ENCODE measurements around the gene ATP10A.

ATP10A gene

DNA sequence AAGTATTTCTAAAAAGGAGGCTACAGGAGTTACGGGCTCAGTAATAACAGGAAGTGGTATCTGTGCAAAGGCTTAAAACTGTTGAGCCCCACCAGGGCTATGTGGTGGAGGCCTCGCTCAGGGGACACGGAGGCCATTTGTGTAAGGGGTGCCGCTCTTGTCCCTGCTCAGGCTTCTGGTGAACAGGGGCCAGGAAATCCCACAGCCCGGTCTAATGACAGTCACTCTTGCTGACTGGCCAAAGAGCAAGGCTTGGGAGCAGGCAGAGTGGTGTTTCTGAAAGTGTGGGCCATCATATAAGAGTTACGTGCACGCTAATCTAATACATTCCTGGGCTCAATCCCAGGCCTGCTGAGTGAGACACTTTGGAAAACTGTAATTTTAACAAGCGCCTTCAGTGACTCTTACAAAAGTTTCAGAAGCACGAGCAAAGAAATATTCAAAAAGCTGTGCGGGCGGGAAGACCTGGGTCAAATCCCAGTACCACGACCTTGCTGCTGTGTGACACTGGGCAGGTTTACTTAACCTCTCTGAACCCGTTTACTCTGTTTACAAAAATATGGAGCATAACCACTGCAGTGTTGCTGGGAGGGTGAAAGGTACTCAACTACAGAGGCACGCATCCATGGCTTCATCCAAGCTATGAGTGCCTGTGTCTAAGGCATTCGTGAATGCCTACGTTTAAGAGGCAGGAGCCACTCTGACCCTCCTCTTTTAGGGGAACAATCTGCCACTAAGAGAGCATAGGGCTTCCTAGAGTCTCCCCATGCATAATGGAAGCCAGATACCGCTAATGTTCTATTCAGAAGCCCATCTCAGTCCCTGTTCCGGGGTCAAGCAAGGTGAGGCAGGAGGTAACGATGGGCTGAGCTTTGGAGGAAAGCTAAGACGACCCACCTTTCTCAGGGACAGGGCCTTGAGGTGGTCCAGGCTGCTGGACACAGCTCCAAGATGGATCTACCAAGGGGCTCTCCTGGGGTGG is 2.0 kb downstream of the ATP10A start:
- no CpG with 5 or more reads among the region's 20 CpGs for WGBS, 2 donors (ENCODE audit: extremely low coverage in 2 of 2, insufficient read length in 2 of 2, insufficient replicate concordance in 1 of 2)
- H3K36me3 ChIP-seq (replicated peaks in 1 of 2; ENCODE audit: control insufficient read depth in 2 of 2, insufficient read depth in 2 of 2, low read length in 2 of 2) = no peaks in the 10 kb centered on the region
- no peak overlapping the region for H3K9ac ChIP-seq (ENCODE audit: low read depth, low read length, poor library complexity)
- no peak overlapping the region for H2BK12ac ChIP-seq (ENCODE audit: low read length)
- no peak overlapping the region for H2BK5ac ChIP-seq (ENCODE audit: low read length)
- no peak overlapping the region for H2AK5ac ChIP-seq (ENCODE audit: low read depth, low read length)
- H4K91ac ChIP-seq (ENCODE audit: low read depth, low read length, poor library complexity) = no peak overlapping the region
- no peak overlapping the region for H4K8ac ChIP-seq (ENCODE audit: low read depth, low read length)
- H2AFZ ChIP-seq (ENCODE audit: low read length) = no peak overlapping the region
- H3K27ac ChIP-seq (replicated peaks; ENCODE audit: low read length) = no peak overlapping the region
- H3K18ac ChIP-seq (ENCODE audit: low read length) = no peak overlapping the region
- H3K4ac ChIP-seq (ENCODE audit: low read length) = no peak overlapping the region
- H3K4me2 ChIP-seq (ENCODE audit: insufficient read depth, low read length, poor library complexity, severe bottlenecking) = no peak overlapping the region
- no peak overlapping the region for H3K4me3 ChIP-seq (ENCODE audit: low read length in 2 of 2)
- no peak overlapping the region for H2BK15ac ChIP-seq (ENCODE audit: low read length)
- peaks cover 3 to 47% (median 34%) of the 10 kb centered on the region in 3 experiments for H3K27me3 ChIP-seq (ENCODE audit: control insufficient read depth in 3 of 3, insufficient read depth in 3 of 3, low read depth in 1 of 3, low read length in 3 of 3)
- no peak overlapping the region for H3K14ac ChIP-seq (ENCODE audit: low read length)
- no peak overlapping the region for H2BK120ac ChIP-seq (ENCODE audit: low read depth, low read length)
- no peaks in the 10 kb centered on the region for H3K79me1 ChIP-seq (ENCODE audit: low read depth, low read length)
- no peak overlapping the region for H3K23ac ChIP-seq (ENCODE audit: low read depth, low read length, poor library complexity)
- no peak for DNase-seq (ENCODE audit: low spot score)
- peaks cover 3 to 5% of the 10 kb centered on the region in 2 donors for H3K4me1 ChIP-seq (ENCODE audit: control insufficient read depth in 2 of 2, insufficient read depth in 1 of 2, low read depth in 1 of 2, low read length in 2 of 2)
- H3K9me3 ChIP-seq (replicated peaks in 1 of 2; ENCODE audit: control insufficient read depth in 2 of 2, insufficient read depth in 1 of 2, low read depth in 1 of 2, low read length in 2 of 2) = no peaks in the 10 kb centered on the region

DNA sequence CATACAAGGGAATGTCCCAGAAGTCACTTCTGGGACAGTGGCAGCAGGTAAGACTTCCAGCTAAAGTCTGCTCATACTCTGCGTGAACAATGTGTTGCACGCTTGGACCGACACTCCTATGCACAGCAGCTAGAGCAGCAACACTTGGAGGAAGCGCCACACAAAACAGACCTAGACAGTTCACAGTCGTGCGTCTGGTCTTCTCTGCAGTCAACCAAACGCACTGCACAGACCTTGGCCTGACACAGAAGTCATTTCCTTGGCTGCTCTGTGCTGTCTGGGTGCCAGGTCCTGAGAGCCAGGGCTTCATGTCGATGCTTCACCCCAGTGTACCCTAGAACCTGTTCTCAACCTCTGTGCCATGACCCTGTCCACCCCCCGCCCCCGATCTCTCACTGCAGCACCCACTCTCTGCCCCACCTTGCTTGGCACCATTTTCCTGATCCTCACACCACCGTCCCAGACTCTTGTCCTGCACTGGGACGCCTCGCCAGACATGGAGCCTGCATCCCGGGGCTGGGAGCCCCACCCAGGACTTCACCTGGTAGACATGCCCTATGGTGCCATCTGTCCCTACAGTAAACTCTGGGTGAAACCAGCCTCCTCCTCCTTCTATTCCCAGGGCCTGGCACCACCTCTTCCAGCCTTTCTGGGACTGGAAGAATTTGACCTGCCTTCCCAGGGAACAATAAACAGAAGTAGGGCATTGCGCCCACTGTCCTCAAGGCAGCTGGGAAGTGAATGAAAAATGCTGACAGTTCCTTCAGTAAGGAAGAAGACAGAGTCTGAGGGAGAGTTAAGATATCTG is 3.1 kb downstream of the ATP10A start:
- Histone ChIP-seq H2BK15ac (ENCODE audit: low read length) (no peak overlapping the region), H3K4me3 (ENCODE audit: low read length in 2 of 2) (no peak overlapping the region), H3K4me1 (ENCODE audit: control insufficient read depth in 2 of 2, insufficient read depth in 1 of 2, low read depth in 1 of 2, low read length in 2 of 2) (peaks cover 3 to 5% of the 10 kb centered on the region in 2 donors), H2BK120ac (ENCODE audit: low read depth, low read length) (no peak overlapping the region), H4K8ac (ENCODE audit: low read depth, low read length) (no peak overlapping the region), H2AK5ac (ENCODE audit: low read depth, low read length) (peak overlapping the region; percentile 36), H2AFZ (ENCODE audit: low read length) (no peak overlapping the region), H3K27me3 (ENCODE audit: control insufficient read depth in 3 of 3, insufficient read depth in 3 of 3, low read depth in 1 of 3, low read length in 3 of 3) (peaks cover 3 to 36% (median 34%) of the 10 kb centered on the region in 3 experiments), H3K27ac (replicated peaks; ENCODE audit: low read length) (no peak overlapping the region), H2BK5ac (ENCODE audit: low read length) (no peak overlapping the region), H3K4ac (ENCODE audit: low read length) (no peak overlapping the region), H3K9me3 (replicated peaks in 1 of 2; ENCODE audit: control insufficient read depth in 2 of 2, insufficient read depth in 1 of 2, low read depth in 1 of 2, low read length in 2 of 2) (no peaks in the 10 kb centered on the region), H3K9ac (ENCODE audit: low read depth, low read length, poor library complexity) (no peak overlapping the region), H2BK12ac (ENCODE audit: low read length) (no peak overlapping the region), H3K4me2 (ENCODE audit: insufficient read depth, low read length, poor library complexity, severe bottlenecking) (no peak overlapping the region), H3K14ac (ENCODE audit: low read length) (no peak overlapping the region), H3K79me1 (ENCODE audit: low read depth, low read length) (no peaks in the 10 kb centered on the region), H3K36me3 (replicated peaks in 1 of 2; ENCODE audit: control insufficient read depth in 2 of 2, insufficient read depth in 2 of 2, low read length in 2 of 2) (no peaks in the 10 kb centered on the region), H3K18ac (ENCODE audit: low read length) (no peak overlapping the region), H4K91ac (ENCODE audit: low read depth, low read length, poor library complexity) (no peak overlapping the region), H3K23ac (ENCODE audit: low read depth, low read length, poor library complexity) (peak overlapping the region; percentile 3)
- no CpG with 5 or more reads among the region's 15 CpGs for WGBS, 2 donors (ENCODE audit: extremely low coverage in 2 of 2, insufficient read length in 2 of 2, insufficient replicate concordance in 1 of 2)
- no peak for DNase-seq (ENCODE audit: low spot score)

DNA sequence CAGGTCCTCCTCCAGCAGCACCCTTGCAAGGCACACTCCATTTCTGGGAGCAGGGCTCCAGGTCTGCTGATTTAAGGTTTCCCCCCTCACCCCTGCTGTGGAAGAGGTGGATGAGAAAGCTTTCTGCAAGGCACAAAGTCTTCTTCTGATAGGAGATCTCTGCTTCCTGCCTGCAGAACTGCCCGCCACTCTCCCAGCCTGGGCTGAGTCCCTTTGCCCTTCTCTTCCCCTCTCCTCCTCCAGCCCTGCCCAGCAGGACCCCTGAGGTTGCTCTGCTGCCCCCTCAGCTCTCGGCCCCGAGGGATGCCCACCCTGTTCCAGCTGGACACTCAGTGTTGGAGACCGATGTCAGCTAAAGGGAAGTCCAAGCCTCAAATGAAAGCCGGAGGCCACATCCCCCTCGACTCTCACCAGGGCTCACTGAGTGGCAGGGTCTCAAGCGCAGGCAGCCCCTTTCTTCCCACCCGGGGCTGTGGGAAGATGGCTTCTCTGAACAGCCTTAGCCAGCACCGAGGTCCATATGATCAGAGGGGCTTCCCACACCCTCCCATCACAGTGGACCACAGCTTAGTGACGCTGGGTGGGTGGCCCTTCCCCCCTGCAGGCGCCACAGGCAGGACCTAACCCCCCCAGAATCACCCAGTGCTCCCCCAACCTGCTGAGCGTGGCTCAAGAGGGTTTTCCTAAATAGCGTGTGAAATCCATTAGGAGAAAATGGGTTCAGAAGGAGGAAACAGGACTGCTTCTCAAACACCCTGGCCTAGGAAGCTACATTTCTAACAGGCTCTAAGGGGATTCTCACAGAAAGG is 4.0 kb downstream of the ATP10A start:
- no peak overlapping the region for H4K8ac ChIP-seq (ENCODE audit: low read depth, low read length)
- peak overlapping the region; percentile 32 for H2AK5ac ChIP-seq (ENCODE audit: low read depth, low read length)
- peaks cover 3 to 5% of the 10 kb centered on the region in 2 donors for H3K4me1 ChIP-seq (ENCODE audit: control insufficient read depth in 2 of 2, insufficient read depth in 1 of 2, low read depth in 1 of 2, low read length in 2 of 2)
- H3K36me3 ChIP-seq (replicated peaks in 1 of 2; ENCODE audit: control insufficient read depth in 2 of 2, insufficient read depth in 2 of 2, low read length in 2 of 2) = no peaks in the 10 kb centered on the region
- no CpG with 5 or more reads among the region's 13 CpGs for WGBS, 2 donors (ENCODE audit: extremely low coverage in 2 of 2, insufficient read length in 2 of 2, insufficient replicate concordance in 1 of 2)
- H3K9me3 ChIP-seq (replicated peaks in 1 of 2; ENCODE audit: control insufficient read depth in 2 of 2, insufficient read depth in 1 of 2, low read depth in 1 of 2, low read length in 2 of 2) = no peaks in the 10 kb centered on the region
- H2BK12ac ChIP-seq (ENCODE audit: low read length) = no peak overlapping the region
- H2BK15ac ChIP-seq (ENCODE audit: low read length) = no peak overlapping the region
- no peak for DNase-seq (ENCODE audit: low spot score)
- no peak overlapping the region for H3K4ac ChIP-seq (ENCODE audit: low read length)
- no peaks in the 10 kb centered on the region for H3K79me1 ChIP-seq (ENCODE audit: low read depth, low read length)
- no peak overlapping the region for H3K27ac ChIP-seq (replicated peaks; ENCODE audit: low read length)
- H3K14ac ChIP-seq (ENCODE audit: low read length) = peak overlapping the region; percentile 25
- peaks cover 3 to 31% (median 27%) of the 10 kb centered on the region in 3 experiments for H3K27me3 ChIP-seq (ENCODE audit: control insufficient read depth in 3 of 3, insufficient read depth in 3 of 3, low read depth in 1 of 3, low read length in 3 of 3)
- no peak overlapping the region for H4K91ac ChIP-seq (ENCODE audit: low read depth, low read length, poor library complexity)
- H3K4me3 ChIP-seq (ENCODE audit: low read length in 2 of 2) = no peak overlapping the region
- H2BK120ac ChIP-seq (ENCODE audit: low read depth, low read length) = no peak overlapping the region
- peak overlapping the region; percentile 47 for H3K9ac ChIP-seq (ENCODE audit: low read depth, low read length, poor library complexity)
- H2BK5ac ChIP-seq (ENCODE audit: low read length) = no peak overlapping the region
- peak overlapping the region; percentile 17 for H3K23ac ChIP-seq (ENCODE audit: low read depth, low read length, poor library complexity)
- H2AFZ ChIP-seq (ENCODE audit: low read length) = peak overlapping the region; percentile 15
- peak overlapping the region; percentile 68 for H3K18ac ChIP-seq (ENCODE audit: low read length)
- H3K4me2 ChIP-seq (ENCODE audit: insufficient read depth, low read length, poor library complexity, severe bottlenecking) = no peak overlapping the region
